ENCODE data around the gene RAB27A. TPM values are rescaled to one million over a fixed set of nuclear protein-coding genes. Genes with fewer than 3 reads are reported as not detected.
"Not testable (repeated sequence)": the region's sequence is repeated elsewhere in the genome, so short reads cannot be mapped to it uniquely, and the experiment has no call there.

RAB27A gene
- total RNA-seq, 1 donor from 2014 or later: 19.4 TPM

GRCh38 chr15:55288006-55288717 lies 1.5 kb downstream of the RAB27A start:
- peaks cover 8% of the 10 kb centered on the region for H3K27me3 Mint-ChIP-seq (ENCODE audit: unreplicated experiment)
- H3K27ac Mint-ChIP-seq (ENCODE audit: unreplicated experiment): no peak overlapping the region
- no peaks in the 10 kb centered on the region for H3K36me3 Mint-ChIP-seq (ENCODE audit: low read depth, unreplicated experiment)
- H3K4me3 Mint-ChIP-seq (ENCODE audit: unreplicated experiment): peak overlapping the region; percentile 90
- no peaks in the 10 kb centered on the region for H3K9me3 Mint-ChIP-seq (ENCODE audit: unreplicated experiment)
- TF ChIP-seq, protein P1, sequence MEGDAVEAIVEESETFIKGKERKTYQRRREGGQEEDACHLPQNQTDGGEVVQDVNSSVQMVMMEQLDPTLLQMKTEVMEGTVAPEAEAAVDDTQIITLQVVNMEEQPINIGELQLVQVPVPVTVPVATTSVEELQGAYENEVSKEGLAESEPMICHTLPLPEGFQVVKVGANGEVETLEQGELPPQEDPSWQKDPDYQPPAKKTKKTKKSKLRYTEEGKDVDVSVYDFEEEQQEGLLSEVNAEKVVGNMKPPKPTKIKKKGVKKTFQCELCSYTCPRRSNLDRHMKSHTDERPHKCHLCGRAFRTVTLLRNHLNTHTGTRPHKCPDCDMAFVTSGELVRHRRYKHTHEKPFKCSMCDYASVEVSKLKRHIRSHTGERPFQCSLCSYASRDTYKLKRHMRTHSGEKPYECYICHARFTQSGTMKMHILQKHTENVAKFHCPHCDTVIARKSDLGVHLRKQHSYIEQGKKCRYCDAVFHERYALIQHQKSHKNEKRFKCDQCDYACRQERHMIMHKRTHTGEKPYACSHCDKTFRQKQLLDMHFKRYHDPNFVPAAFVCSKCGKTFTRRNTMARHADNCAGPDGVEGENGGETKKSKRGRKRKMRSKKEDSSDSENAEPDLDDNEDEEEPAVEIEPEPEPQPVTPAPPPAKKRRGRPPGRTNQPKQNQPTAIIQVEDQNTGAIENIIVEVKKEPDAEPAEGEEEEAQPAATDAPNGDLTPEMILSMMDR (IDR thresholded peaks at IDR 0.05; ENCODE audit: unreplicated experiment): no peak
- DNase-seq (ENCODE audit: low spot score): no peak
- H3K4me1 Mint-ChIP-seq (ENCODE audit: unreplicated experiment): peaks cover 37% of the 10 kb centered on the region

DNA sequence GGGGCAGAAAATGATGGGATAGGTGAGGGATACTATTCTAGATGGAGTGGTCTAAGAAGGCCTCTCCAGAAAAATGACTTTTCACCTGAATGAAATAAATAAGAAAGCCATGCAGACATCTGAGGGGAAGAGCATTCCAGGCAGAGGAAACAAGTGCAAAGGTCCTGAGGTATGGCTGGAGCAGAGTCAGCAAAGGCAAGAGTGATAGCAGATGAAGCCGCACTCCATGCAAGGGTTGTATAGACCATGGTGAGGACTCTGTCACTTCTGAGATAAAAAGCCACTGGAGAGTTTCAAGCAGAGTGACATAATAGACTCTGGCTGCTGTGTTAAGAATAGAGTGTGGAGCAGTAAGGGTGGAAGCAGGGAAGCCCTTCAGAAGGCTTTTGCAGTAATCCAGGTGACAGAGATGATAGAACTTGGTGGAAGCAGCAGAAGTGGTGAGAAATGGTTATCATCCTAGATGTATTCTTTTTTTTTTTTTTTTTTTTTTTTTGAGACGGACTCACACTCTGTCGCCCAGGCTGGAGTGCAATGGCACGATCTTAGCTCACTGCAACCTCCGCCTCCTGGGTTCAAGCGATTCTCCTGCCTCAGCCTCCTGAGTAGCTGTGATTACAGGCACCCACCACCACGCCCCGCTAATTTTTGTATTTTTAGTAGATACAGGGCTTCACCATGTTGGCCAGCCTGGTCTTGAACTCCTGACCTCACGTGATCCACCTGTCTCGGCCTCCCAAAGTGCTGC lies 3.0 kb downstream of the RAB27A start:
- H3K27me3 Mint-ChIP-seq (ENCODE audit: unreplicated experiment); DNase-seq (ENCODE audit: low spot score); H3K9me3 Mint-ChIP-seq (ENCODE audit: unreplicated experiment); H3K4me3 Mint-ChIP-seq (ENCODE audit: unreplicated experiment); H3K27ac Mint-ChIP-seq (ENCODE audit: unreplicated experiment); H3K36me3 Mint-ChIP-seq (ENCODE audit: low read depth, unreplicated experiment): not testable (repeated sequence)
- H3K4me1 Mint-ChIP-seq (ENCODE audit: unreplicated experiment): peaks cover 34% of the 10 kb centered on the region

- Mint-ChIP-seq H3K27me3 (ENCODE audit: unreplicated experiment) (peaks cover 5% of the 10 kb centered on the region), H3K27ac (ENCODE audit: unreplicated experiment) (no peak overlapping the region), H3K36me3 (ENCODE audit: low read depth, unreplicated experiment) (no peaks in the 10 kb centered on the region), H3K9me3 (ENCODE audit: unreplicated experiment) (no peaks in the 10 kb centered on the region), H3K4me3 (ENCODE audit: unreplicated experiment) (no peak overlapping the region), H3K4me1 (ENCODE audit: unreplicated experiment) (peaks cover 25% of the 10 kb centered on the region)
- TF ChIP-seq, protein P1 (IDR thresholded peaks at IDR 0.05; ENCODE audit: unreplicated experiment): no peak
- DNase-seq (ENCODE audit: low spot score): no peak
Measured at GRCh38 chr15:55284426-55284825, 5.2 kb downstream of the RAB27A start.

GRCh38 chr15:55283379-55284147 lies 6.0 kb downstream of the RAB27A start:
- Mint-ChIP-seq H3K9me3 (ENCODE audit: unreplicated experiment) (no peaks in the 10 kb centered on the region), H3K4me3 (ENCODE audit: unreplicated experiment) (no peak overlapping the region), H3K27ac (ENCODE audit: unreplicated experiment) (peak overlapping the region; percentile 65), H3K27me3 (ENCODE audit: unreplicated experiment) (peaks cover 2% of the 10 kb centered on the region), H3K36me3 (ENCODE audit: low read depth, unreplicated experiment) (no peaks in the 10 kb centered on the region), H3K4me1 (ENCODE audit: unreplicated experiment) (peaks cover 21% of the 10 kb centered on the region)
- TF ChIP-seq, protein P1 (IDR thresholded peaks at IDR 0.05; ENCODE audit: unreplicated experiment): no peak
- no peak for DNase-seq (ENCODE audit: low spot score)

GRCh38 chr15:55282284-55282833 lies 7.3 kb downstream of the RAB27A start:
- no peaks in the 10 kb centered on the region for H3K9me3 Mint-ChIP-seq (ENCODE audit: unreplicated experiment)
- DNase-seq (ENCODE audit: low spot score): no peak
- no peaks in the 10 kb centered on the region for H3K27me3 Mint-ChIP-seq (ENCODE audit: unreplicated experiment)
- H3K4me3 Mint-ChIP-seq (ENCODE audit: unreplicated experiment): no peak overlapping the region
- TF ChIP-seq, protein P1 (IDR thresholded peaks at IDR 0.05; ENCODE audit: unreplicated experiment): no peak
- no peak overlapping the region for H3K27ac Mint-ChIP-seq (ENCODE audit: unreplicated experiment)
- H3K4me1 Mint-ChIP-seq (ENCODE audit: unreplicated experiment): peaks cover 21% of the 10 kb centered on the region
- H3K36me3 Mint-ChIP-seq (ENCODE audit: low read depth, unreplicated experiment): no peaks in the 10 kb centered on the region
